BE2C (cell line): ENCODE measurements around the gene HTRA3.

Experiments
- DNase-seq: peaks from one replicate; pipeline ENCODE4 v3.0.0-alpha.2; 2020
- H3K27me3 ChIP-seq: fragments of 250-450 bp; sonication (Bioruptor Pico); 2 replicates; pipeline ENCODE4 v1.5.1; 2020; ENCODE audit warnings: mild to moderate bottlenecking
- H3K36me3 ChIP-seq: fragments of 250-450 bp; sonication (Bioruptor Pico); 2 replicates; pipeline ENCODE4 v1.5.1; 2020; ENCODE audit warnings: mild to moderate bottlenecking
- H3K4me1 ChIP-seq: fragments of 250-450 bp; sonication (Bioruptor Pico); 2 replicates; pipeline ENCODE4 v1.5.1; 2020
- H3K4me3 ChIP-seq: 2 replicates; pipeline ENCODE4 v1.5.1; 2011; ENCODE audit warnings: low read depth, low read length
- H3K9me3 ChIP-seq: fragments of 250-450 bp; sonication (Bioruptor Pico); 2 replicates; pipeline ENCODE4 v1.5.1; 2020
- TF ChIP-seq, protein P1 (sequence below): IDR thresholded peaks from 2 replicates; pipeline ENCODE4 v1.5.1; 2012; ENCODE audit warnings: mild to moderate bottlenecking, low read depth, low read length

HTRA3 gene

DNA sequence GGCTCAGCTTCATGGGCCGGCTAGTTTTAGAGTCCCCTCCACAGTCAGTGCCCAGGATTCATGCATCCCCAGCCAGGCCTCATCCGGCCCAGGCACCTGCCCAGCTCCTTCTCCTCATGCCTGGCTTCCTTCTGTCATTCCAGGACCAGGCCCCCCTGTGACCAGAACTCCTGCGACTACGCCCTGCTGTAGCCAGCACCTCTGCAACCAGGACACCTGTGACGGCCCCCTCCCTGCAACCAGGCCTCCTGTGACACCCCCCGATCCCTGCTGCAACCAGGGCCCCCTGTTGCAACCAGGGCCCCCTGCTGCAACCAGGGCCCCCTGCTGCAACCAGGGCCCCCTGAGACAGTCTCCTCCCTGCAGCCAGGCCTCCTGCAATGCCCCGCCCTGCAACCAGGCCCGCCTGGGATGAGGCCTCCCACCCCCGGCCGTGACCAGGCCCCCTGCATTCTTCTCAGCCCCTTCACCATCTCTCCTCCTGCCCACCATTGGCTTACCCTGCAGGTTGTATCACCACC, 46.8 kb downstream of the HTRA3 start:
- no peak overlapping the region for H3K4me3 ChIP-seq
- H3K4me1 ChIP-seq = peaks cover 12% of the 10 kb centered on the region
- no peaks in the 10 kb centered on the region for H3K27me3 ChIP-seq
- TF ChIP-seq, protein P1, sequence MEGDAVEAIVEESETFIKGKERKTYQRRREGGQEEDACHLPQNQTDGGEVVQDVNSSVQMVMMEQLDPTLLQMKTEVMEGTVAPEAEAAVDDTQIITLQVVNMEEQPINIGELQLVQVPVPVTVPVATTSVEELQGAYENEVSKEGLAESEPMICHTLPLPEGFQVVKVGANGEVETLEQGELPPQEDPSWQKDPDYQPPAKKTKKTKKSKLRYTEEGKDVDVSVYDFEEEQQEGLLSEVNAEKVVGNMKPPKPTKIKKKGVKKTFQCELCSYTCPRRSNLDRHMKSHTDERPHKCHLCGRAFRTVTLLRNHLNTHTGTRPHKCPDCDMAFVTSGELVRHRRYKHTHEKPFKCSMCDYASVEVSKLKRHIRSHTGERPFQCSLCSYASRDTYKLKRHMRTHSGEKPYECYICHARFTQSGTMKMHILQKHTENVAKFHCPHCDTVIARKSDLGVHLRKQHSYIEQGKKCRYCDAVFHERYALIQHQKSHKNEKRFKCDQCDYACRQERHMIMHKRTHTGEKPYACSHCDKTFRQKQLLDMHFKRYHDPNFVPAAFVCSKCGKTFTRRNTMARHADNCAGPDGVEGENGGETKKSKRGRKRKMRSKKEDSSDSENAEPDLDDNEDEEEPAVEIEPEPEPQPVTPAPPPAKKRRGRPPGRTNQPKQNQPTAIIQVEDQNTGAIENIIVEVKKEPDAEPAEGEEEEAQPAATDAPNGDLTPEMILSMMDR = no peak
- DNase-seq = no peak
- no peaks in the 10 kb centered on the region for H3K9me3 ChIP-seq
- no peaks in the 10 kb centered on the region for H3K36me3 ChIP-seq

DNA sequence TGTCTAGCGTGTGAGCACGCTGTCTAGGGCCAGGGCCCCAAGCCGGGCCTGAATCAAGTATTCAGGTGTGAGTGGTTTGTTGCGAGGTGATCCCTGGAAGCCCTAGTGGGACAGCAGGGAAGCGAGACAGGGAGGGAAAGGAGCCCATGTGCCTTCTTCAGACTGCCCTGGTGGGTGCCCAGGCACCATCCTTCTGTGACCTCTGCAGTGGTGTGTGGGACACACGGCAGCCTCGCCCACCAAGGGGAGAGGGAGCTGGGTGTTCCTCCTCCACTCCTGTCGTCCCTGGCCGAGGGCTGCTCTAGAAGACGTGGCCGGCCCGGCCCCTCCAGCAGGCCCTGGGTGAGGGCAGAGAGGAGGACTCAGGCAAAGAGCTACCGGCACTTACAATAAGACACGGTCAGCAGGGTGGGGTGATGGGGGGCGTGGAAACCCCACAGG, 47.4 kb downstream of the HTRA3 start:
- no peaks in the 10 kb centered on the region for H3K9me3 ChIP-seq
- TF ChIP-seq, protein P1 = no peak
- H3K4me3 ChIP-seq = no peak overlapping the region
- no peaks in the 10 kb centered on the region for H3K27me3 ChIP-seq
- peaks cover 12% of the 10 kb centered on the region for H3K4me1 ChIP-seq
- no peaks in the 10 kb centered on the region for H3K36me3 ChIP-seq
- no peak for DNase-seq

DNA sequence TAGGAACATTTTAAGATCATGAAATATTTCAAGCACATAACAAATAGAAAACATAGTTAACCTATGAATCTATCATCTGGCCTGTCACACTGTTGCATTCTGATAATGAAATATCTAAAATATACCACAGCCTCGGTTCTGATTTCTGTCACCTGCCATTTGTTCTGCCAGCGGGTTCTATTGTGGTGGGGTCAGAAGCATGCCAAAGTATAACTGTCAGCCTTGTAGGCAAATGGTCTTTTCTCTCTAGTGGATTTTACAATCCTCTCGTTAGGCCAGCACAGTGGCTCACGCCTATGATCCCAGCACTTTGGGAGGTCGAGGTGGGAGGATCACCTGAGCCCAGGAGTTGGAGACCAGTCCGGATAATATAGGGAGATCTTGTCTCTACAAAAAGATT, 47.9 kb downstream of the HTRA3 start:
- no peaks in the 10 kb centered on the region for H3K27me3 ChIP-seq

DNA sequence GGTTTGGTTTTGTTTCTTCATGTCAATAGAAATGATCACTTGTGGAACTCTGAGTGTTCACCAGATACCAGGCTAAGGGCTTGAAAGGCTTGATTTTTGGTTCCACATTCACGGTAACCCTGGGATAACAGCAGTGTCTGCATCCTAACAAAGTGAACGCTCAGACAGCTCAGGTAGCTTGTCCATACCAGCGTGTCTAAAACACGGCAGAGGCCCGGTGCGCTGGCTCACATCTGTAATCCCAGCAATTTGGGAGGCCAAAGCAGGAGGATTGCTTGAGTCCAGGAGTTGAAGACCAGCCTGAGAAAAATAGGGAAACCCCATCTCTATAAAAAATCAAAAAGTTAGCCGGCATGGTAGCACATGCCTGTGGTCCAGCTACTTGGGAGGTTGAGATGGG, 49.0 kb downstream of the HTRA3 start:
- no peaks in the 10 kb centered on the region for H3K36me3 ChIP-seq
- DNase-seq = no peak
- H3K9me3 ChIP-seq = no peaks in the 10 kb centered on the region; the same call in 1 of the 2 replicates
- TF ChIP-seq, protein P1 = no peak
- no peaks in the 10 kb centered on the region for H3K27me3 ChIP-seq
- H3K4me1 ChIP-seq = peaks cover 12% of the 10 kb centered on the region
- H3K4me3 ChIP-seq = no peak overlapping the region

More for the DNA sequence above, 47.9 kb downstream of the HTRA3 start:
- no peaks in the 10 kb centered on the region for H3K9me3 ChIP-seq
- no peak overlapping the region for H3K4me3 ChIP-seq
- DNase-seq = no peak
- no peaks in the 10 kb centered on the region for H3K36me3 ChIP-seq
- H3K4me1 ChIP-seq = peaks cover 12% of the 10 kb centered on the region
- TF ChIP-seq, protein P1 = no peak

DNA sequence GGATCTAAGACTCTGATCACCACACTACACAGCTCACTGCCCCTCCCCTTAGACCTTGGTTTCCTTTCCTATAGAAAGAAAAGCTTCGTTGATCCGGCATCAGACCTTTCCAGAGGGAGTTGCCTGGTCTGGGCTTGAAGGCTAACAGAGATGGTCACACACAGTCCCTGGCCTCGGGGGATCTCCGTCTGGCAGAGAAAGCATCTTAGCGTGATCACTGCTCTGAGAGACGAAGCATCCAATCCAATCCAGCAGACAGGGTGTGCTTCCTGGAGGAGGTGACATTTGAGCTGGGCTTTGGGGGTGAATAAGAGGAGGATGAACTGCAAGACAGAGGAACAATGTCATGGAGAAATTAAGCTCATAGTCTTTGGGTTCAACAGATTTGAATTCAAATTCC, 49.5 kb downstream of the HTRA3 start:
- Histone ChIP-seq H3K9me3 (no peaks in the 10 kb centered on the region; the same call in 1 of the 2 replicates), H3K27me3 (no peaks in the 10 kb centered on the region), H3K36me3 (no peaks in the 10 kb centered on the region), H3K4me1 (peaks cover 12% of the 10 kb centered on the region), H3K4me3 (no peak overlapping the region)
- TF ChIP-seq, protein P1 = no peak
- no peak for DNase-seq

GRCh38 chr4:8319731-8320385, 50.3 kb downstream of the HTRA3 start:
- Histone ChIP-seq H3K4me1 (peaks cover 12% of the 10 kb centered on the region), H3K27me3 (no peaks in the 10 kb centered on the region), H3K36me3 (no peaks in the 10 kb centered on the region), H3K9me3 (no peaks in the 10 kb centered on the region; the same call in 1 of the 2 replicates), H3K4me3 (no peak overlapping the region)
- TF ChIP-seq, protein P1 = no peak
- DNase-seq = no peak
